Activated naive CD8-positive, alpha-beta T cell treated with anti-CD3 and anti-CD28 coated beads, Interleukin-2, amount 50 U/mL, for 24 hours (primary cell): ENCODE measurements around the gene CXXC5.
A peak's percentile ranks its signal among the peaks of the same experiment; 100 is the strongest.

Experiments used
- ATAC-seq: fragments of 150-1000 bp; cut with Tn5 transposase; one replicate; pipeline ENCODE4 v1.10.0; 2021
- DNase-seq: peaks from one replicate; pipeline ENCODE4 v3.0.0; 2021
- H3K27ac Mint-ChIP-seq: one replicate; pipeline ENCODE4 v1.8.0; 2021; ENCODE audit warnings: mild to moderate bottlenecking, mixed read lengths
- H3K27me3 Mint-ChIP-seq: one replicate; pipeline ENCODE4 v1.8.0; 2021; ENCODE audit warnings: mixed read lengths
- H3K36me3 Mint-ChIP-seq: one replicate; pipeline ENCODE4 v1.8.0; 2021; ENCODE audit warnings: low read depth, mixed read lengths
- H3K4me1 Mint-ChIP-seq: one replicate; pipeline ENCODE4 v1.8.0; 2021; ENCODE audit warnings: mixed read lengths
- H3K4me3 Mint-ChIP-seq: one replicate; pipeline ENCODE4 v1.8.0; 2021; ENCODE audit warnings: mild to moderate bottlenecking, moderate library complexity, mixed read lengths
- H3K9me3 Mint-ChIP-seq: one replicate; pipeline ENCODE4 v1.8.0; 2021; ENCODE audit warnings: mixed read lengths

The CXXC5 gene

DNA sequence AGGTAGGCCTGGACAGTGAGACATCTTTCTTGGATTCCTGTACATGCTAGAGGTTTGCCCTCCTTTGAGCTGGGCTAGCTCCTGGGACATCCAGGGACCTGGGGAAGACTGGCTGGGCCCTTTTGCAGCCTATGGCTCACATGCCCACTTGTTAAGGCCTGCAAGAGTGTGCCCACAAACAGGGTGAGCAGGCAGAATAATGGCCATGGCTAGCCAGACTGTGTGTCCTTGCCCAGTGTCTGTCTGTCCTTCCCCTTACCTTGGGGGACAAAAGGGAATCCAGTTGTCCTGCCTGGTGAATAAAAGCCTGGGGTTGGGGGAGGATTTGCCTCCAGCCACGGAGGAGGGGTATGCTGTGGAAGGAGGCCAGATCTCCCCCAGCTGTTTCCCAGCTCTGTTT lies 13.0 kb upstream of the CXXC5 start:
- Mint-ChIP-seq H3K4me1 (peaks cover 52% of the 10 kb centered on the region), H3K27ac (peak overlapping the region; percentile 88), H3K9me3 (no peaks in the 10 kb centered on the region), H3K36me3 (peaks cover 11% of the 10 kb centered on the region), H3K4me3 (no peak overlapping the region), H3K27me3 (no peaks in the 10 kb centered on the region)
- ATAC-seq (no peak), DNase-seq (no peak)

DNA sequence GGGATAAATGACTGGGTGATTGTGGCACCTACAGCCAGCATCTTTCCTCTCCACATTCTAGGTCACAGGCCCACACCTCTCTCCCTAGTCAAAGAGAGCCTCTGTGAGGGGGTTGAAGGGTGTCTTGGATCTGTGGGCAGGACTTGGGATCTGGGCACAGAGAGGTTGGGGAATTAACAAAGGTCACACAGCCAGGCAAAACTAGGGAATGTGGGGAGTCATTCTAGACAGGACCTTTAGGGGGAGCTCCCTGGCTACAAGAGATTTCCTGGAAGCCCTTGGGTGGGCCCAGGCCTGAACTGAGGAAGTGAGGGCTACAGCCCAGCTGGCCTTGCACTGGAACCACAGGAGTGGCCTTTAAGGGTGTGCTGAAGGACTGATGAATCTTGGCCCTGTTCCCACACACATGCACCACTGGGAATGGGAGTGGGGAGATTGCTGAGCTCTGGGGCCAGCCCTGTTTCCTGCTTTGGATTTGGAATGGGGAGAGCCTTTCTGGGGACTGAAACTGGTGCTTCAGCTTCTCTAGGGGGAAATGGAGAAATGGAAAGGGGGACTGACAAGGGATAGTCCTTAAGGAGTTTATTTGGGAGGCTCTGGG lies 12.4 kb upstream of the CXXC5 start:
- peaks cover 52% of the 10 kb centered on the region for H3K4me1 Mint-ChIP-seq
- H3K27ac Mint-ChIP-seq = peak overlapping the region; percentile 88
- ATAC-seq = no peak
- H3K4me3 Mint-ChIP-seq = peak overlapping the region; percentile 62
- H3K9me3 Mint-ChIP-seq = no peaks in the 10 kb centered on the region
- no peak for DNase-seq
- peaks cover 11% of the 10 kb centered on the region for H3K36me3 Mint-ChIP-seq
- H3K27me3 Mint-ChIP-seq = no peaks in the 10 kb centered on the region

DNA sequence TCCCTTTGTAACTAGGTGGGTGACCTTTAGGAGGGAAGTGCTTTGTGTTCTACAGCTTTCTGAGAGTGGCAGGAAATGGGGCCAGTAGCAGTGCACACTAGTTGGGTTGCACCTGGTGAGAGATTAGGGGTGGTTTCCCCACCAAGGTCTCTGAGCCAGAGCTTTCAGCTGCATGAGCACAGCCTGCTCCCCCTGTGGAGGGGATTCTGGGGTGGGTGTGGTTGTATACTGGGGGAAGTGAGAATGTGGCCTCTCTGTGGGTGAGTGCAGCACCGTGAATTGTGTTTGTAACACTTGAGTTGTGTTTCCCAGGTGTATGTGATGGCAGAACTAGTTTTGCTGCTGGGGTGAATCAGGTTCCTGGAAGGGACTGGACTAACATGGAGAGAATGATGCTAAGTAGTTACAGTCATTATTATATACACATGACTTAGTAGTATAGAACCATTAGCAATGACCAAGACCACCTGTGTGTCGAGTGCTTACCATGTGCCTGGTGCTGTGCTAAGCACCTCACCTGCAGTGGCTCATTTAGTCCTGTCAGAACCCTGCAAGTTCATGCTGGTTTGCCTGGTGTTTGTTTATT lies 11.8 kb upstream of the CXXC5 start:
- peaks cover 11% of the 10 kb centered on the region for H3K36me3 Mint-ChIP-seq
- no peaks in the 10 kb centered on the region for H3K9me3 Mint-ChIP-seq
- H3K27ac Mint-ChIP-seq = peak overlapping the region; percentile 88
- DNase-seq (peak; percentile 70), ATAC-seq (peak; percentile 65)
- H3K4me1 Mint-ChIP-seq = peaks cover 52% of the 10 kb centered on the region
- H3K4me3 Mint-ChIP-seq = peak overlapping the region; percentile 62
- H3K27me3 Mint-ChIP-seq = no peaks in the 10 kb centered on the region

DNA sequence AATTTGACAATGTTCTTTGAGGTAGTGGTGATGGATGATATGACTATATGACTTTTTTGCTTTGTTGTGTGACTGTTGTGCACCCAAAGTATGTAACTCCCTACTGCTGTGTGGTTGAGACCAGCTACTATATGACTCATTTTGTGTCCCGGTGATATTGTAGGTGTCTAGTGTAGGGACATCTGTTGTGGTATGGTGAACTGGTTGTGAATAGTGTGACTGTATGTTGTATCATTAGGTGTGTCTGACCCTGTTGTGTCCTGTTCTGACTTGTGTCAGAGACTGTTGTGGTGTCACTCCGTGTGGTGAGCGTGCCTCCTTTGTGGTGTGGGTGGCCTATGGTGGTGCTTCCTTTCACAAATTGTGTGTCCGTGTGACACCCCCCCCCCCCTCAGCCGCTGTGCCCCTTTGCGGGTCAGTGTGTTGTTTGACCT lies 11.2 kb upstream of the CXXC5 start:
- Mint-ChIP-seq H3K4me1 (peaks cover 56% of the 10 kb centered on the region), H3K9me3 (no peaks in the 10 kb centered on the region), H3K27ac (peak overlapping the region; percentile 88), H3K27me3 (no peaks in the 10 kb centered on the region), H3K4me3 (peak overlapping the region; percentile 62), H3K36me3 (peaks cover 11% of the 10 kb centered on the region)
- peak; percentile 78 for ATAC-seq
- no peak for DNase-seq

DNA sequence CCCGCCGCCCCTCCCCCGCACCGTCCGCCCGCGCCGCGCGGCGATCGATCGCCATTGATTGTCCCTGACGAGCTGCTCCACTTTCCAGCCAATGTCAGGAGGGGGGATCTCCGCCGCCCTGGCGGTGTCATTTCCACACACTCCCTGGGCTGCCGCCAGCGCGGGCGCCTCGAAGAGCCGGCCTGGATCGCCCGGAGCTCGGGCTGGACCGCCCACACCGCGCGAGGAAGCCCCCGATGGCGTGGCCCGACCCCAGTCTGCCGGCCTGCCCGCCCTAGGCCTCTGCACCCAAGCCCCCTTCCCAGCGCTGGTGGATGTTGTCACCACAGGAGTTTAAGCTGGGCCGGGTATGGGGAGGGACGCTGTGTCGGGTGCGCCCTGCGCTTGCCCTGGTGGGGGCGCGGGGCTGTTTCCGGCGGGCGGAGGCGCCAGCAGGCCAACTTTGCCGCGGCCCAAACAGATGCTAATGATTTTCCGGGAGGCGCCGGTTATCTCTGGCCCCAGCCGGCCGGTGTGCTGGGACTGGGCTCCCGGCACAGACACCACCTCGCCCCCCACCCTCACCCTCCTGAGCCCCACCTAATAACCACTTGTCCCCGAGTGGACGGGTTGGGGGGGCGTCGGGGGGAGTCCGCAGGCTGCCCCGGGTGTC lies 10.6 kb upstream of the CXXC5 start:
- H3K4me1 Mint-ChIP-seq = peaks cover 53% of the 10 kb centered on the region
- no peaks in the 10 kb centered on the region for H3K9me3 Mint-ChIP-seq
- peak overlapping the region; percentile 62 for H3K4me3 Mint-ChIP-seq
- DNase-seq = peak; percentile 64
- H3K27ac Mint-ChIP-seq = peak overlapping the region; percentile 35
- no peaks in the 10 kb centered on the region for H3K27me3 Mint-ChIP-seq
- ATAC-seq = peak; percentile 11
- H3K36me3 Mint-ChIP-seq = peaks cover 11% of the 10 kb centered on the region

DNA sequence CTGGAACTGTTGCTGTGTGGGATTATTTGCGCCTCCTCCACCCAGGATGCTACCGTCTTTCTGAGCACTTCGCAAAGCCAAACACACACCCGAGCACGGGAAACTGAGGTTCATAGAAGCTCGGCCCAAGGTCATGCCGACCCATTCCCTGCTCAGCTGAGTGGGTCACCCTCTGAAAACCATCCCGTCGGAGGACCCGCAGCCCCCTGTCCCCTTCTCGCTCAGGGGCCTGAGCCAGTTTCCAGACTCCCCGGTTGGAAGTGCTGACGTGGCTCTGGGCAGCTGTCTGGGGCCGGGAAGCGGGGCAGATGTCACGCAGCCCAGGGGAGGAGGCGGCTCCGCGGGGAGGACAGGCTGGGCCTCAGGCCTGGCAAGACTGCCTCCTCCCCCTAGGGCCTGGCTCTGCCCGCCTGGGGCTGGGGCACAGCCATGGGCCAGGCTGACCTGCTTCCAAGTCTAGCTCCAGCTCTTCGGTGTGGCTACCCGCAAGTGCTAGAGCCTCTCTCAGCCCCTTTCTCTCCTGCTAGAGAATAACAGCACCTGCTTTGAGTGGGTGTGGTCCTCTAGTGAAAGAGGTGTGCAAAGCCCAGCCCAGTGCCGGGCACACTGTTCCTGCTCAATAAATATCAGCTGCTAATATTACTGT lies 9.9 kb upstream of the CXXC5 start:
- no peak for DNase-seq
- H3K4me1 Mint-ChIP-seq = peaks cover 50% of the 10 kb centered on the region
- H3K9me3 Mint-ChIP-seq = no peaks in the 10 kb centered on the region
- no peak for ATAC-seq
- H3K4me3 Mint-ChIP-seq = no peak overlapping the region
- H3K36me3 Mint-ChIP-seq = peaks cover 11% of the 10 kb centered on the region
- H3K27ac Mint-ChIP-seq = peak overlapping the region; percentile 35
- H3K27me3 Mint-ChIP-seq = no peaks in the 10 kb centered on the region

DNA sequence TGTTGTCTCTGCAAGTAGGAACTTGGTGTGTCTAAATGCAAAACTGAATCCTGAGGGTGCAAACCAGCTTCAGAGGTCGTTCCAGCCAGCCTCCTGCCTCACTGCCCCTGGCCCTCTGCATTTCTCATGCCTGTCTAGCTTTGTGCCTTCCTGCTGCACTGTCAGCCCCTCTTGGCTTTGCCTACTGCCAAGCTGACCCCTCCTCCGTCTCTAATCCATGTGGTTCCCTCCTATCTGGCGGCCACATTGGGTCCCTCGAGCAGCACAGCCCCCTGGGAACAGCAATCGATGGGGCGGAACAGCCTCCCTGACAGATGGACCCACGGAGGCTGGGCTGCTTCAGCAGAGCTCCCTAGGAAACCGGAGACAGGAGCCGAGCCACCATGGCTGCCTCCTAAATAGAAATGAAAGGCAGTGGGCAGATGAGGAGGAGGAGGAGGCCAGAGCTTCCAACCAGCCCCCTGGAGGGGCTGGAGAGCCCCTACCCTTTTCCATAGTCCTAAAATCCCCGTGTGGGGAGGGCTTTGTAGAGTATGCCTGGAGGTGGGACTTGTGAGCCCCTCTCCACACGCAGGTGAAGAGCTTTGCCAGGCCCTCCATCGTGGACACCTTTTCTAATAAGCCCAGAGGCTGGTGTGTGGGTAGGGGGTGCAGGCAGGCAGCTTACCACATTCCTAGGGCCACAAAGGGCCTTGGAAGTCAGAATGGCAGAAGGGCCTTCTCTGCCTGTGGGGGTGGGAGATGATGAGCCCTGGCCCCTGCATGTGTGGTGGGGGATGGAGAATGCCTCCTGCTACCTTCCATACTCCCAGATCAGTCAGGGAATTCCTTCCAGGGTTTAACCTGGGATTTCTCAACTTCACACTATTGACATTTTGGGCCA lies 9.2 kb upstream of the CXXC5 start:
- ATAC-seq (no peak), DNase-seq (no peak)
- Mint-ChIP-seq H3K4me3 (no peak overlapping the region), H3K27me3 (no peaks in the 10 kb centered on the region), H3K27ac (peak overlapping the region; percentile 18), H3K9me3 (no peaks in the 10 kb centered on the region), H3K36me3 (peaks cover 11% of the 10 kb centered on the region), H3K4me1 (peaks cover 47% of the 10 kb centered on the region)

DNA sequence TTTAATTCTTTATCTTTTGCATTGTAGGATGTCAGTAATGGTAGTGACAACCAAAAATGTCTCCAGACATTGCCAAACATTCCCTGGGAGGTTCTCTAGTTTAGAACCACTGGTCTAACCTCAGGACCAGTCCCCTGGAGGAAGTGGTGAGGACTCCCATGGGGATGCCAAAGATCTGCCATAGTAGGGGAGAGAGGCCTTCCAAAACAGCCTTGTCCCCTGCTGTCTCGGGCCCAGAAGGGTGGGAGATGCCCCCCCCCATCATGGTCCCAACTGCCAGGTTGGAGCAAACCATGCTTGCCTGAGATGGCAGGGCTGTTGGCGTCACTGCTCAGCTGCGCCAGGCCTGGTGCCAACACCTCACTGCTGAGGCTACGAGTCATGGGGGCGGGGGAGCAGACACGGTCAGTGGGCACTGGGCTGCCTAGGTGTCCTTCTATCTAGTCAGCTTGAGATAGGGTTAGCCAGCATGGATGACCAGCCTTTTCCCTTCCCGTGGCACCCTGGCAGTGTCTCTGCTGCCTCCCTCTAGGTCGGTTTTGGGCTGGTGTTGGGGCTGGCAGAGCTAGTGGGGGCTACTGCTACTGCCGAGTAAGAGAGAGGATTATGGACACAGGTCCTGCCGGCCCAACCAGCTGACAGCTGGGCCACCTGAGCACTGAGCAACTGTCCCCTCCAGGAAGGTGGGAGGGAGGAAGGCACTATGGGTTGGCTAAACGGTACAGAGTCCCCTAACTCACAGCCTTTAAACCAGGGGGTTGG lies 8.3 kb upstream of the CXXC5 start:
- no peak for ATAC-seq
- H3K4me3 Mint-ChIP-seq = no peak overlapping the region
- H3K4me1 Mint-ChIP-seq = peaks cover 42% of the 10 kb centered on the region
- peaks cover 8% of the 10 kb centered on the region for H3K36me3 Mint-ChIP-seq
- H3K27ac Mint-ChIP-seq = no peak overlapping the region
- no peaks in the 10 kb centered on the region for H3K9me3 Mint-ChIP-seq
- DNase-seq = no peak
- no peaks in the 10 kb centered on the region for H3K27me3 Mint-ChIP-seq

DNA sequence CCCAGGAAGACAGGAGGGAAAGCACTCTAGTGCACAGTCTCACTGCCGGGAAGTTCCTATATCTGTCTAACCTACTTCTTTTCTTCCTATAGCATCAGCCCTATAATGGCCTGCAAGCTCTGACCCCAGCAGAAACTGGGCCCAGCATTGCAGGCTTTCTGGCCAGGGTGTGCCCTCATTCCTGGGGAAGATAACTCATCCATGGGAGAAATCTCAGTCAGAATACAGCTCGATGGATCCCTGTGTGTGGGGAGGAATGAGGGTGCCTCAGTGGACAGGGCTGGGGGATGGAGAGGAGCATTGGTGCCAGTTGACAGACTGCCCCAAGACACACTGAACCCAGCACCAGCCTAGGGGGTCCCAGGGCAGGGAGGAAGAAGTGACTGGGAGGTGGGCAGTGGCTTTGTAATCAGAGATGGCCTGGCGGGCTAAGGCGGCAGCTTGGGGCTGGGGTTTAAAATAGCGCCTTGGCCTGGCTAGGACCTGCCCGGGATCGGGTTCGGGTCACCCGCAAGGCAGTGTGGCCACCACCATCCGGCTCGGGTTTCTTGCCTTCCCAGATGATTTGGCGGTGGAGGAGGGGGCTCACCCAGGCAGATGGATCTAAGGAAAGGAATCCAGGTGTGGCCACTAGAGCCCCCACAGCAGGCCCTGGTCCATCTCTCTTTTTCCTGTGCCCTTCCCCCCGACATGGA lies 7.6 kb upstream of the CXXC5 start:
- H3K4me1 Mint-ChIP-seq = peaks cover 34% of the 10 kb centered on the region
- H3K27ac Mint-ChIP-seq = no peak overlapping the region
- no peaks in the 10 kb centered on the region for H3K9me3 Mint-ChIP-seq

DNA sequence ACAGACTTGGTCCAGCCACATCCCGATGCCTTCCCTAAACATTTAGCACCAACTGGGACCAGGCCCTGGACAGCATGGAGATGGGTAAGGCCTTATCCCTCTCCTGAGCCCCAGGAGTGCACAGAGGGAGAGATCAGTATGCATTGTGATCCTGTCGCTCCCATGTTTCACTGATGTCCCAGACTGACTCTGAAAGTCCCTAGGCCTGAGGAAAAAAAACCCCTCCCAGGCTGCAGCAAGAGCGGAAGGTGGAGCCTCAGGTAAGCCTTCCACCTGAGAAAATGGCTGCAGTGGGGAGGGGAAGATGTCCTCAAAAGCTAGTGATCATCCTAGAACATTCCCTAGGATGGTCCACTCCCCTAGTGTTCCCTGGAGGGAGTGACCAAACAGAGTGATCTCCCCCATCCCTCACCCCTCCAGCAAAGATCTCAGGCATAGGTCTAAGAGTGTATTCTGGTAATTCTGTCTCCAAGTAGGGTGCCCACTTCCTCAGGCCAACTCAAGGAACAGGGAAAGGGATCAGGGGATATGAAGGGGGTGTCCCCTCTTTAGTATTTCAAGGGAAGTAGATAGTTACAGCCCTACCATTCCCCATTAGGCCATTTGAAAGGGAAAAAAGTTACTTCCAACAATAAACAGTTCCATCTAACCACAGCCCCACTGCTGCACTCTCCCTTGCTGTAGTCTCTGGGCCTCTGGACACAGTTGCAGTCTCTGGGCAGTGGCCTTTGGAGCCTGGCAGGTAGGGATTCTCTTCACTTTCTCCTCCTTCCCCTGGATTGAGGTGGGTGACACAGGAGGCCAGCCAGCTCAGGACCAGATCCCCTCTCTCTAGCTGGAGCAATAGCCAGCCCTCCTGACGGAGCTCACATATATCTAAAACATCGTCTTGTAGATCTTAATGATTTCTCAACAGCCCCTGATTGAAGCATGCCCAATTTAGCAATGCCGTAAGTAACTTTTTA lies 6.8 kb upstream of the CXXC5 start:
- peaks cover 6% of the 10 kb centered on the region for H3K36me3 Mint-ChIP-seq
- H3K9me3 Mint-ChIP-seq = no peaks in the 10 kb centered on the region
- H3K27me3 Mint-ChIP-seq = peaks cover 4% of the 10 kb centered on the region
- no peak overlapping the region for H3K4me3 Mint-ChIP-seq
- peaks cover 26% of the 10 kb centered on the region for H3K4me1 Mint-ChIP-seq
- DNase-seq = no peak
- H3K27ac Mint-ChIP-seq = no peak overlapping the region
- ATAC-seq = no peak

More for the DNA sequence above, 7.6 kb upstream of the CXXC5 start:
- DNase-seq (no peak), ATAC-seq (no peak)
- H3K4me3 Mint-ChIP-seq = no peak overlapping the region
- peaks cover 2% of the 10 kb centered on the region for H3K27me3 Mint-ChIP-seq
- H3K36me3 Mint-ChIP-seq = peaks cover 8% of the 10 kb centered on the region

DNA sequence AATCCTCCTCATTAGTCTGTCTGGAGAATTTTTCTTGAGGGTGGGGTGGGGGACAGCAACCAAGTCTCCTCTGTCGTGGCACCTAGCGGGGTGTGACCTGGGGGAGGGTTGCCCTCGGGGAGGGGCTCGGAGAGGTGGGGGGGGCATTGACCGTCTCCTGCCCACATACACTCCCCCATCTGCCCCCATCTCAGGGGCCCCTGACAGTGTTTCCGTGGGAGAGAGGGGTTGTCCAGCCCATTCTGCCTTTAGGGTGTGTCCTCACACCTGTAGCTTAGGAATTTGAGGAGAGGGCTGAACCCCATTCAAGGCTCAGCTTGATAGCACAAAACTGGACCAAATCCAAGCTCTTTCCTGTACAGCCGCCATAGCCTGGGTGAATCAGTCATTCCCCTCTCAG lies 5.9 kb upstream of the CXXC5 start:
- Mint-ChIP-seq H3K27me3 (peaks cover 12% of the 10 kb centered on the region), H3K9me3 (no peaks in the 10 kb centered on the region), H3K36me3 (no peaks in the 10 kb centered on the region), H3K4me1 (peaks cover 23% of the 10 kb centered on the region), H3K27ac (no peak overlapping the region), H3K4me3 (no peak overlapping the region)
- ATAC-seq = no peak
- DNase-seq = no peak
